GM21515 (cell line): ENCODE results near the gene PROP1.
"Not testable (repeated sequence)": the region's sequence is repeated elsewhere in the genome, so short reads cannot be mapped to it uniquely, and the experiment has no call there.

Source experiments
- ATAC-seq: cut with Tn5 transposase; IDR thresholded peaks from one replicate; pipeline ENCODE4 v1.9.1; 2021; ENCODE audit not compliant: unreplicated experiment

The PROP1 gene

DNA sequence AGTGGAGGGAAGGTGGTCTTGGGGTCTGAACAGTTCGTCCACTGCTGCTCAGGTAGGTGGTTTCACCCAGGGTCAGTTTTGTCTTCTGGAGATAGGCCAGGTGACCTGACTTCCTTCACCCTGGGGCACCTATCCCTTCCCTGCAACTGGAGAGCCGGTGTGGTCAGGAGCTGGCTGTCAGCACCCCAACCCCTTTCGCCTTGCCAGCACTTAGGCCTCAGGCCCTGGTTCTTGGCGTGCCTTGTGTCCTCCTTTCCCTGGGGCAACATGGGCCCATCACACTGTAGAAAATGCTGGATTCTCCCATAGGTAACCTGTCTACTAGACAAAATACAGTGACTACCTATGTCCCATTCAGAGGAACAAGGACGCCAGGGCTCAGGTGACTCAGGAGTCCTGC lies 13.1 kb downstream of the PROP1 start:
- no peak for ATAC-seq

DNA sequence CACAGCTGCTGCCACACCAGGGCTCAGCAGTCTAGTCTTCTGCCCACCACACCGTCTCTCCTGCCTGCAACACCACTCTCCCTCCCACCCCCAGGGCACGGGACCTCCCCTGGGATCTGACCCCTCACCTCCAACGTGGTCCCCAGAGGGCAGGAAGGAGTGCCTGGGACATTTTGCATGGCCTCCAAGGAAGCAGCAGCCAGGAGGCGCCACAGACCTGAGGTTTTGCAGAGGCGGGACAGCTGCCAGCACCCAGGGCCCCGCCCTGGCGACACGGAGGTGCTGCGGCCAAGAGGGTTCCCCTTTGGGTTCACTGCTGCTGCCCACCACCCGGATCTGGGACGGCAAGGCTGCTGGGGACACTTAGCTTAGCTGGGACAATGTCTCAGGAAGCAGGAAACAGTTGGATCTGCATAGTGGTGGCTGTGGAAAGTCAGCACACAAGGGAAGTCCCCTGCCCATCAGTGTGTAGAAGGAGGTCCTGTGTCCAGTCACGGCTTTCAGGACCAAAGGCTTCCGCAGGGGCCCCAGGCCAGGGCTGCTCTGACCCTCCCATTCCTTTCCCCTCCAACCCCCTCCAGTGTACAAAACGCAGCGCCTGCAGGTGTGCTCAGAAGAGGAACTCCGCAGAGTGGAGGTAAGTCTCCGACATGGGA lies 13.8 kb downstream of the PROP1 start:
- no peak for ATAC-seq

DNA sequence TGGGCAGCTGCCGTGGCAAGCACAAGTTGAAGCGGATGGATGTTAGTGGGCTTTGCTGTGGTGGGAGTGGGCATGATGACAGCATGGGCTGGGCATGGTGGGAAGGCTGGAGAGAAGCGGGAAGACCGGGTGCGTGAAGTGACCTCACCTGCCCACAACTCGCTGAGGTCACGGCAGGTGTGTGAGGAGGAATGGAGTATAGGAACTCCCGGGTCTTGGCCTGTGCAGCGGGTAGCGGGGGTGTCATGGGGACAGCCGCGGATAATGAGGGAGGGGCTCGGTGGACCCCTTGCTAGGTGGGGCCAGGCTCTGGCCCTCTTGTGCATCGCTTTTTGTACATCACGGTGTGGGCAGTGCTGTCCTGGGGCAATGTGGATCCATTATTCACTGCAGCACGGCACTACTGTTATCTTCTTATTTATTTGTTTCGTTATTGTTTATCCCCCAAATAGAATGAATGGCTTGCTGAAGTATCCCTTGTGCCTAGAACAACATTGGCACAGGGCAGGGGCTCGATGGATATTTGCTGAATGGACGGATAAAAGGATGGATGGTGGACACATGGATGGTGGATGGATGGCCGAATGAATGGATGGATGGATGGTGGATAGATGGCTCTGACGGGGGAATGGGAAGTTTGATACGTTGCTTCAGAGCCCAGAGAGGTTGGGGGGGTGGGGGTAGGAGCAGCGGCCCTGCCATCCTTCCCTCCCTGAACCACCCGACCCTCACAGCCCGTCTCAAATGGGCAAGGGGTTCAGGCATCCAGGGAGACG lies 14.6 kb downstream of the PROP1 start:
- no peak for ATAC-seq

DNA sequence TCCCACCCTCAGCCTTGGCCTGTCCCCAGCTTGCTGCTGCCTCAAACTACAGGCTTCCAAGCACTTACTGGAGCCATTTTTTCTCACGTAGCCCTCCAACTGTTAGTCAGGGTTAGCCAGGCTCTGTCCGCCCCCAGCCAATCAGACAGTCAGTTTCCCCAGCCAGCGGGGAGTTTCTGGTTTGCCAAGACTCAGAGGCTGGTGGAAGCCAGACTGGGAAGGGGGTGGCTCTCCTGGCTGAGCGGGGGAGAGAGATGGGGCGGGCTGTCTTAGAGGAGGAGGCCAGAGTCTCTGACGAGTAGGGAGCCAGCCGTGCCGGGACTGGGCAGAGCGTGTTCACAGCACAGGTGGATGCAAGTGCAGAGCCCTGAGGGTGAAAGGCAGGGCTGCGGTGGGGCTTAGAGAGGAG lies 15.3 kb downstream of the PROP1 start:
- ATAC-seq = no peak

DNA sequence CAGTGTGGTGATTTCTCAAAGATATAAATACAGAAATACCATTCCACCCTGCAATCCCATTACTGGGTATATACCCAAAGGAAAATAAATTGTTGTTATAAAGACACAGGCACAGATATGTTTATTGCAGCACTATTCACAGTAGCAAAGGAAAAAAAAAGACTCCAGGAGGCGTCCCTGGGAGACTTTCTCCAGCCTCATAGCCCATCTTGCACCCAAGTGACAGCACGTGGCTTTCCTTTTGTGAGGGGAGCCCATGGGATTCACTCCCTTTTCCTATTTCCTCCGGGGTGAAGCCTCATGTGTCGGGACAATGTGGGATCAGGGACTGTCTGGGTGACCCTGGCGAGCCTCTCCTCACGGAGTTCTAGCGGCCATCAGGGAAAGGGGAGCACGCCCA lies 18.4 kb downstream of the PROP1 start:
- ATAC-seq = not testable (repeated sequence)

DNA sequence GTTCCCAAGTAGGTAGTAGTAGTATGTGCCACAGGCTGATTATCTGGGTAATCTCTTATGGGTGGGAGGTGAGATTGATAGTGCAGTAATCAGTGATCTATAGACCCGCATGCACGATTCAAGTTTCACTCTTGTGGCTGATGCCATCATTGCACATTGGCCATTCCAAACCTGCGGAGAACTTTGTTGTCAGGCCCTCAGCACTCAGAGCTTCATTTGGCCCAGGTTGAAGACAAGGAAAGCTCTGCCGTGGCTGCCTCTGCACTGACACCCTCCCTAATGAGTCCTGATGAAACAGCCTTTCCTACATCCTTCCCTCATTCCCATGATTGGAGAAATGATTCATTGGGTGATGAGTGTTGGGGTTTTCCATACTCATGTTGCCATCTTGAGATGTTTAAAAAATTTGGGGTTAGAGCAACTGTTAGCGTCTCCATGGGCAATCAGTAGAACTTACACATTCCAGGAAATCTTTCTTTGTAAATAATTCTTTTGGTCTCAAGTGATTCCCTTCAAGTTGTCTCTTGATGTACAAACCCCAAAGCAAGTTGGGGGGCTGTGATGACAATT lies 22.9 kb downstream of the PROP1 start:
- no peak for ATAC-seq

DNA sequence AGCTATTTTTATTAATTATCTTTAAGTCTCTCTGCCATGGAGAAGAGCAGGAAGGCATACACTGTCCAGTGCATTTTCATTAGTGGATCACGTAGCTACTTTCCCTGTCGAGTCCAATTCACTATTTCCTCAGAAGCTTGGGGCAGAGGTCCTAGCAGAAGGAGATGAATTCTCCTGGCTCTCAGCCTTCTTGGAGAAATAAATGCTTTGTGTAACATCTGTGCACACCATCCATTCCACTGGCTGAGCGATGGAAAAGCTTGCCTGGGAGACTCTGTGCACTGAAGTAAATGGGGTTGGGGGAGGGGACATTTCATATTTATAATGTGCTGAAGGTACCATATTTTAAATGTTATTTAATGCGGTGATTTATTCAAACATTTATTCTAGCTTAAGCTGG lies 23.4 kb downstream of the PROP1 start:
- no peak for ATAC-seq

DNA sequence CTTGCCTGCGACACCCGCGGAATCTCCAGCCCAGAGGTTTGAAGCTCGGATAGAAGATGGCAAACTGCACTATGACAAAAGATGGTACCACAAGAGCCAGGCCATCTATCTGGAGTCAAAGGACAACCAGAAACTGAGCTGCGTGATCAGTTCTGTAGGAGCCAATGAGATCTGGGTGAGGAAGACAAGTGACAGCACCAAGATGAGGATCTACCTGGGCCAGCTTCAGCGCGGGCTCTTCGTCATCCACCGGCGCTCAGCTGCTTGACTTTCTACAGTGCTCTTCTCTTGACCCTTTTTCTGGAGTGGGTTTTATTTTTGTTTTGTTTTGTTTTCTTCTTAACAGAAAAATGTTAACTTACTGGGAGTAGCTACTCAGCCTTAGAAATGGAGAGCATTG lies 24.0 kb downstream of the PROP1 start:
- ATAC-seq = not testable (repeated sequence)

DNA sequence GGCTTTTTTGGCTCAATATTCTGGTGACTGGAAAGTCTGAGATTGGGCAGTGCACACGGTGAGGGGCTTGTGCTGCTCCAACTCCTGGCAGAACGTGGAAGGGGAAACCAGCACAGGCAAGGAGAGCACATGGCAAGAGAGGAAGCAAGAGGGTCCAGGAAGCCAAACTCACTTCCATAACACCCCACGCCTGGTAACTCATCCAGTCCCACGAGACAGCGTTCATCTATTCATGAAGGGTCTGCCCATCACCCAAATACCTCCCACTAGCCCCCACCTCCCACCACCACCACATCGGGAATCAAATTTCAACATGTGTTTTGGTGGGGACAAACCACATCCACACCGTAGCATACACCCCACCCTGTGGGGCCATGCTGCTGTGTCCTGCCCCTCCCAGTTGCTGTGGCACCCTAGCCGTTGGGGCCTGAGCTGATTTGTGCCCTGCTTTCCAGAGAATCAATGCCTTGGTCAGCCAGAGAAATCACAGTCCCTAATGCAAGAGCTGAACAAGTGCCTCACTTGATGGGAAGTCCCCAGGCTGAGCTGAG lies 27.3 kb downstream of the PROP1 start:
- no peak for ATAC-seq

DNA sequence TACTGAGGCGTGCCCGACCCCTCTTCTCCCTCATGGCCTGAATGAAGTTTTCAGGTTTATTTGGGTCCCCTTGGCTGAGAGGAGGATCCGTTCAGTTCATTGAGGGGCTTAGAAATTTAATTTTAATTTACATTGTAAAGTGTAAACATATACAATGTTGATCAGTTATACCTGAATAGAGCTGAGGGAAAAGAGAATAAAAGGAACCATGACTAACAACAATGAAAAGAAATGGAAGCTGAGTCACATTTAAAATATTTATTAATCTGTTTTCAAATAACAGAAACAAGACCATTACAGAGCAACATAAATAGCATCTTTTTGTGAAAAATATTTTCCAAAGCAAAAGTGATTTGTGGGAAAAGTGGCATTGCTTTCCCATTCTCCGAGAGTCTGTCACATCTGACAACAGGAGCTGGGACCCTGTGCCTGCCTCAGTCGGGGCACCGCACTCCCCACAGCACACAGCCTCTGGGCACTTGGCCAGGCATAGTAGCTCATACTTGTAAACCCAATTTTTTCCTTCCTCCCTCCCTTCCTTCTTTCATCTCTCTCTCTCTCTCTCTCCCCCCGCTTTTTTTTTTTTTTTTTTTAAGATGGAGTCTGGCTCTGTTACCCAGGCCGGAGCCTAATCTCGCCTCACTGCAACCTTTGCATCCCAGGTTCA lies 28.7 kb downstream of the PROP1 start:
- ATAC-seq = no peak

DNA sequence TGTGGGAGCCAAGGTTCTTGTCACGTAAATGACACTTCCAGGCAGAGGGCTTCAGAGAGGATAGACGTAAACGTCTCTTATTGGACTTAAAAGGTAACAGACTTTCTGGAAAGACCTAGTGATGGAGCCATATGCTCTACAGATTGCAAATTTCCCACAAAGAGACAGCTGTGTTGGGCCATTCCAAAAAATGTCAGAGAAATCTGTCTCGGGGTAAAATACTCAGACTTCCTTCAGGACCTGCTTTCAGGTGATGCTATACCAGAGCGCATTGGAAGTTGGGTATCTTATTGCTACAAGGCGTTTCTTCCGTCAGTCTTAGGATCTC lies 29.2 kb downstream of the PROP1 start:
- no peak for ATAC-seq

DNA sequence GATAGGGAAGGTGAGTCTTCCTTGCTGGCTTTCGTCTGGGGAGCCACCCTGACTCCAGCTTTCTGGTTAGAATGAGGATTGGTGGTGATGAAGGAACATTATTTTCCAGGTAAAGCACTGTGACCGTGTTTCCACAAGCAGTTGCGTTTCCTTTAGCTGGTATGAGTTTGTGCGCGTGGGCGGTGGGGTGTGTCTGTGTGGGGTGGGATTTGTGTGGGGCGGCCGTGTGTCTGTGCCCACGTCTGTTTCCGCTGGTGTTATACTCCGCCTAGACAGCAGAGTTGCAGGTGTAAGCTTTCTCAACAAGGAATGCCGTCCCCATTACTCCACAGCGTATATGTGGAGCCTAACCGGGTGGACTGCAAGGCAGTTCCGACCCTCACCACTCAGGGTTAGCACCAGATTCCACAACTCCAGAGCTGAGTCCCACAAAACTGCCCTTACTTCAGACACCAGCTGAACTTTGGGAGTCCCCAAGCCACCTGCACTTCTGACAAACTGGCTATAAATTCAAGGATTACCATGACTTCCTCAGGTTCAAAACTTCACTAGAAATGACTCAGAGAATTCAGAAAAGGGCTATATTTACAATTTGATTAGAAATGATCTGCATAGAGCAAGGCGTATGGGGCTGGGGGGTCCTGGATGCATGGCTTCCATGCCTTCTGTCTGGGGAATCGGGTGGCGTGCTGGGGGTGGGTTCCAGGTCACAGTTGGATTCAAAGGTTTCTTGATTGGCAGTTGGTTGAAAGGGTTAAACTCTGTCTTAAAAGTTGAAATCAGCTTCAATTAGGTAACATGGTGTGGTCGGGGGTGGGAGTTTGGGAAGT lies 29.8 kb downstream of the PROP1 start:
- ATAC-seq = no peak

DNA sequence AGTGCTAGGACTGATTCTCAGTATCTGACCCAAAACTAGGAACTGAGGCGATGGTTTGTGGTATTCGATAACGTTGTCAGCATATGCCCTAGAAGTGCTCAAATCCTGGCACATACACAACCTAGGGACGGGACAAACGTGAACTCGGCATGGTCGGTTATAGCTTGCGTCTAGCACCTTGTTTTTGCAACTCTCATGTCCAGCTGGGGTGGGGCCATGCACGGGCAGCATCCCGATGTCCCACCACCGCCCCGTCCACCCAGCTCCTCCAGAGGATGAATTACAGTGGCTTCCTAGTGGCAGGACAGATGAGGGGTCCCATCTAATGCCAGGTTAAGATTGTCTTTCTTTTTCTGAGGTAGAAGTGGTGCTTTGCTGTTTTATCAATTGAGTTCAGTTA lies 31.6 kb downstream of the PROP1 start:
- no peak for ATAC-seq

DNA sequence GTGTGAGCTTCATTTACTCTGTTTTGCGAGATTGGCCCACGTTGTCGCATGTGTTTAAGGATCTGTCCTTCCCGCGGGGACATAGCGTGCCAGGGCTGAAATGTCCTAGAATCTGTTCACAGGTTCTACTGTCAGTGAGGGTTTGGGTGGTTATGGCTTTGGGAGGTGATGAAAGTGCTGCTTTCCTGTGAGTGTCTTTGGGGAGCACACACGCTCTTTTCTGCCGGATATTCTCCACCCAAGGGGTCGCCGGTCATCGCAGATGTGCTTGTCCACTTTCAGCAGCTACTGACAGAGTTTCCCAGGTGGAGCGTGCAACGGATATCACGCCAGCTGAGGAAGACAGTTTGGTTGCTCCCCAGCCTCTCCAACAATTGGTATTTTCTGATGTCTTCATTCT lies 32.1 kb downstream of the PROP1 start:
- no peak for ATAC-seq

DNA sequence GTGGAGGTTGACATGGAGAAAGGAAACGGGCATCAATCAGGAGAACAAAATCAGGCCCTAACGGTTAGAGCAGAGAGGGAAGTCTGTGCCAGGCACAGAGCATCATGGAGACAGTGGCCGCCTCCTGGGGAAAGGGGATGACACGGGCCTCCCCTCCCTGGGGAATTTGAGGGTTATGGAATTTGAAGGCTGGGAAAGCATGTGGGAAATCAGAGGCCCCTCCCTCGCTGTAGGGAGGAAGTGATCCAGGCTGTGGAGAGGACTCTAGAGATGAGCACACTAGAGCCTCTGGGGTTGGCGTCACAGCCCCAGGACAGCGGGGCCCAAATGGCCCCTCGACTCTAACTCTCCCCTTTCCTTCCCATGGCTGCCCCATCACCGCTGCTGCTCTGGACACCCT lies 36.7 kb downstream of the PROP1 start:
- no peak for ATAC-seq

DNA sequence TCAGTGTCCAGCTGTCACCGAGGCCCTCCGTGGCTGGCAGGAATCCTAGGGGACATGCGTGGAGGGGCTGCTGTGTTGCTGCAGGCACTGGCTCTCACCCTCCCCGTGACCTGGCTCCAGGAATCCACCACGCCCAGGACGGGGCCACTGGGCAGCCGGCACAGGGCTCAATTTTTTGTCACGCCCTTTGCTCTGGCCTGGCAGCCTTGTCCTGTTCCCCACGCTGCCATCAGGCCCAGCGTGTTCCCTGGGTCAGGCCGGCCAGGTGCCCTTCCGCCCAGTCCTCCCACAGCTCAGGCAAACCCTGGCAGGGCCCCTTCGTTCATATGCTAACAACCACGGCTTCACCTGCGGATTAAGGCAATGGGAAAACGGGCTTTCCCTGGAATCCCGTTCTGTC lies 37.3 kb downstream of the PROP1 start:
- ATAC-seq = no peak

DNA sequence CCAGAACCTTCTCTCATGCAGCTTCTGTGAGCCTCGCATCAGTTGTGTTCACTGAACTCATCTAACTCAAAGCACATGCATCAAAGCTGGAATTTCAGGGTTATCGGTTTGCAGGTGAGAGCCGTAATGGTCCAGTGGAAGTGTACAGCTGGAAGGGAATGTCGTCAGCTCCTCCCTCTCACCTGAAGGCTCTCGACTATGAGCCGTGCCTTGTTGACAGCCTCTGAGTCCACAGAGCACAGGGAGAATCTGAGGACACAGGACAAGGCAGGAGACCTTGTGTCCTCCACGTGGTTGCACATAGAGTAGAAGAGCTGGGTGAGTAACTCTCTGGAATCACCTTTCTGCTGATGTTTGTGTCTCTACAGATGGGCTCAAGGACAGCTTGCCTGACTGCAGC lies 38.8 kb downstream of the PROP1 start:
- ATAC-seq = no peak

DNA sequence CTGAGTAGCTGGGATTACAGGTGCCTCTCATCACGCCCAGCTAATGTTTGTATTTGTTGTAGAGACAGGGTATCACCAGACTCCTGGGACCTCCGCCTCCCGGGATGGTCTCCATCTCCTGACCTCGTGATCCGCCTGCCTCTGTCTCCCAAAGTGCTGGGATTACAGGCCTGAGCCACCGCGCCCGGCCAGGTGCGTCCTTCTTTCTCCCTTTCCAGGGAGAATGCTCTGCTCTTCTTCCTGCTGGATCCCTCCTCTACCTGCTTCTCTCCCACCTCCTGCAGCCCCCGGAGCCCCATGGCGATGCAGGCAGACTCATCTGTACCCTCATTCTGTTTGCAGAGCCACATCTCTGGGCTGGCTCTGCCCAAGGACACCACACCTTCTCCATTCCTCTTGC lies 42.9 kb downstream of the PROP1 start:
- ATAC-seq = not testable (repeated sequence)

DNA sequence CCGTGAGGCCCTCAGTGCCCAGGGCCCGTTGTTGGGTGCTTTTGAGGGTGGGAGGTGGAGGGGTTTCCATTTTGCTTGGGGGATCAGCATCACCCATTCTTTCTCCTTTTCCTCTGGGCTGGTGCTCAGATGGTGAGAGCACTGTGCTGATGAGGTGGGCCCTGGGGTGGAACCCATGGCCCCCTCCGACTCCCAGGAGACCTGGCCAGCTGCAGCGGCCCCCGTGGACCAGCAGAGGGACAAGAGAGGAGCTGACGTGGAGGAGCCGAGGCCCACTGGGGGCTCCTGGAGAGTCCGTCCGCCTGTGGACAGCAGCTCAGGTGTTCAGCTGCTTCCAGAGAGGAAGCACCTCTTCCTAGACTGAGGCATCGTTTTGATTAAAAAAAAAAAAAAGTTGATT lies 46.4 kb downstream of the PROP1 start:
- not testable (repeated sequence) for ATAC-seq

DNA sequence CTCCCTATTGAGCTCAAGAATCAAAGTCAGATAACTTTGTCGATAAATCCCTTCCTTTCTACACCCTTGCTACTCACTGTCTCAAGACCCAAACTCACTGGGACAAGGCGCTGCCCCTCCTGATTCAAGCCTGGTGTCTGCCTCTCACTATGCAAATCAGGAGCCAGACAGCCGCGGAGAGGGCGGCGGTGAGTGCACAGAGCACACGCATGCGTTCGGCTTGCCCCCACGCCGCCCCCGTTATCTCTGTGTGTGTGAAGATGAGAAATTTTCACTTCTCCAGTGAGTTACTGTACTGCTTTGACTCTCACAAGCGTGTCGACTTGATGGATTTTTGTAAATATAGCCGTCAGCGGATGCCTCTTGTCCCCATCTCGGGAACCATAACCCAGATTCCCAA lies 47.0 kb downstream of the PROP1 start:
- ATAC-seq = not testable (repeated sequence)

DNA sequence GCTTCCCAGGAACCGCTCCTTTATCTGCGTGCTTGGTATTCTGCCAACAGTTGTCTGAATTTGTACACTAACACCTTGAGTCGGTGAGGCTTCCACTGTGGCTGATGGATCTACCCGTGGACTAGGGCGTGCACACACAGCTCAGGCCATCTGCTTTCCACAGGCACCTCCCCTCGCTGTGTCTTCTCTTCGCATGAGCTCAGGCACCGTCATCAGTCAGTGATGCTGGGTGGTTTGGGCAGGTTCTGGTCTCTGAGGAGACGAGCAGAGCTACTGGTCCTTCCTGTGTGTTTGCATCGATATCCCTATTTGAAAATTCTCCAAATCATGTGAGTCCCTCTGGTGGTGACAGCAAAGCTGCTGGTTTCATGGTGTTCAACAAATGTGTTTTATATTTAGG lies 48.1 kb downstream of the PROP1 start:
- not testable (repeated sequence) for ATAC-seq
